Ishikawa (cell line): Measurements from ENCODE around the gene STARD4.

Source experiments
- CEBPB ChIP-seq: IDR thresholded peaks from 2 replicates; pipeline ENCODE4 v1.6.1; 2012
- CREB1 ChIP-seq: IDR thresholded peaks from 2 replicates; pipeline ENCODE4 v1.6.1; 2012; ENCODE audit warnings: low read depth
- EGR1 ChIP-seq: IDR thresholded peaks from 2 replicates; pipeline ENCODE4 v1.6.1; 2012
- EP300 ChIP-seq: IDR thresholded peaks from 2 replicates; pipeline ENCODE4 v1.6.1; 2012; ENCODE audit warnings: borderline replicate concordance
- FOXM1 ChIP-seq: IDR thresholded peaks from 2 replicates; pipeline ENCODE4 v1.6.1; 2012; ENCODE audit warnings: low read depth, borderline replicate concordance
- NFIC ChIP-seq: IDR thresholded peaks from 2 replicates; pipeline ENCODE4 v1.6.1; 2012
- RAD21 ChIP-seq: IDR thresholded peaks from 2 replicates; pipeline ENCODE4 v1.6.1; 2012; ENCODE audit warnings: low read depth
- TAF1 ChIP-seq: IDR thresholded peaks from 2 replicates; pipeline ENCODE4 v1.6.1; 2012; ENCODE audit warnings: low read depth, mild to moderate bottlenecking
- TCF12 ChIP-seq: IDR thresholded peaks from 2 replicates; pipeline ENCODE4 v1.6.1; 2012; ENCODE audit warnings: low read depth
- TEAD4 ChIP-seq: IDR thresholded peaks from 2 replicates; pipeline ENCODE4 v1.6.1; 2012
- USF1 ChIP-seq: IDR thresholded peaks from 2 replicates; pipeline ENCODE4 v1.6.1; 2012
- YY1 ChIP-seq: IDR thresholded peaks from 2 replicates; pipeline ENCODE4 v1.6.1; 2012; ENCODE audit warnings: low read depth
- ZBTB7A ChIP-seq: IDR thresholded peaks from 2 replicates; pipeline ENCODE4 v1.6.1; 2012; ENCODE audit warnings: low read depth
- TF ChIP-seq, protein P1 (sequence below): IDR thresholded peaks from 2 replicates; pipeline ENCODE4 v1.6.1; 2012; ENCODE audit warnings: low read depth, mild to moderate bottlenecking
- TF ChIP-seq, protein P2 (sequence below): IDR thresholded peaks from 2 replicates; pipeline ENCODE4 v1.6.1; 2012

STARD4 gene

DNA sequence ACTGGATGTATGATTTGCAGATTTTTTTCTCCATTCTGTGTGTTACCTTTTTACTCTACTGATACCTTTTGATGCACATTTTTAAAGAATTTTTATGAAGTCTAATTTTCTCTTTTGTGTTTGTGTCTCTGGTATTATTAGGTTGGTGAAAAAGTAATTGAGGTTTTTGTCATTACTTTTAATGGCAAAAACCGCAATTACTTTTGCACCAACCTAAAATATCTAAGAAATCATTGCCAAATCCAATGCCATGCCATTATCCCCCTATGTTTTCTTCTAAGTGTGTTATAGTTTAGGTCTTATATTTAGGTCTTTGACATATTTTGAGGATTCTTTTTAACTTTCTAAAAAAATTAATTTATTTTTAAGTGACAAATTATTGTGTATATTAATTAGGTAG is 43.4 kb upstream of the STARD4 start:
- no peak for TF ChIP-seq FOXM1

DNA sequence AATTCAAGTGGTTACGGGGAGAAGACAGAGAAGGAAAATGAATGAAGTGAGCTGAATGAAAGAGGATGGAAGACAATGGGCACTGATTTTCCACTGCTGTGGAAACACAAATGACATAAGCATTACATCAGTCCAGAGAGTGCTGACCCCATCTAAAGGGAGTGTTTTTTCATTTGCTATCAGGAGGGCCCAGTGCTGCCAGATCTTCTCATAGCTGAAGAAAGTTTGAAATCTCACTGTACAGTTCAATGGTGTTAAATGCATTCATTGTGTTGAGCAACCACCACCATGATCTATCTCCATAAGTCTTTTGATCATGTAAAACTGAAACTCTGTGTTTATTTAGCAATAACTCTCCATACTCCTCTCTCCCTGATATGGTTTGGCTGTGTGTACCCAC is 41.5 kb upstream of the STARD4 start:
- TF ChIP-seq, protein P1, sequence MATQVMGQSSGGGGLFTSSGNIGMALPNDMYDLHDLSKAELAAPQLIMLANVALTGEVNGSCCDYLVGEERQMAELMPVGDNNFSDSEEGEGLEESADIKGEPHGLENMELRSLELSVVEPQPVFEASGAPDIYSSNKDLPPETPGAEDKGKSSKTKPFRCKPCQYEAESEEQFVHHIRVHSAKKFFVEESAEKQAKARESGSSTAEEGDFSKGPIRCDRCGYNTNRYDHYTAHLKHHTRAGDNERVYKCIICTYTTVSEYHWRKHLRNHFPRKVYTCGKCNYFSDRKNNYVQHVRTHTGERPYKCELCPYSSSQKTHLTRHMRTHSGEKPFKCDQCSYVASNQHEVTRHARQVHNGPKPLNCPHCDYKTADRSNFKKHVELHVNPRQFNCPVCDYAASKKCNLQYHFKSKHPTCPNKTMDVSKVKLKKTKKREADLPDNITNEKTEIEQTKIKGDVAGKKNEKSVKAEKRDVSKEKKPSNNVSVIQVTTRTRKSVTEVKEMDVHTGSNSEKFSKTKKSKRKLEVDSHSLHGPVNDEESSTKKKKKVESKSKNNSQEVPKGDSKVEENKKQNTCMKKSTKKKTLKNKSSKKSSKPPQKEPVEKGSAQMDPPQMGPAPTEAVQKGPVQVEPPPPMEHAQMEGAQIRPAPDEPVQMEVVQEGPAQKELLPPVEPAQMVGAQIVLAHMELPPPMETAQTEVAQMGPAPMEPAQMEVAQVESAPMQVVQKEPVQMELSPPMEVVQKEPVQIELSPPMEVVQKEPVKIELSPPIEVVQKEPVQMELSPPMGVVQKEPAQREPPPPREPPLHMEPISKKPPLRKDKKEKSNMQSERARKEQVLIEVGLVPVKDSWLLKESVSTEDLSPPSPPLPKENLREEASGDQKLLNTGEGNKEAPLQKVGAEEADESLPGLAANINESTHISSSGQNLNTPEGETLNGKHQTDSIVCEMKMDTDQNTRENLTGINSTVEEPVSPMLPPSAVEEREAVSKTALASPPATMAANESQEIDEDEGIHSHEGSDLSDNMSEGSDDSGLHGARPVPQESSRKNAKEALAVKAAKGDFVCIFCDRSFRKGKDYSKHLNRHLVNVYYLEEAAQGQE: no peak
- TF ChIP-seq NFIC: no peak

GRCh38 chr5:111552896-111553295 is 40.6 kb upstream of the STARD4 start:
- TF ChIP-seq RAD21 (no peak), USF1 (no peak), FOXM1 (no peak), CREB1 (no peak), CEBPB (no peak), NFIC (no peak), YY1 (no peak), TCF12 (no peak), TAF1 (no peak), EP300 (no peak), EGR1 (no peak), ZBTB7A (no peak), TEAD4 (no peak)
- TF ChIP-seq, protein P2, sequence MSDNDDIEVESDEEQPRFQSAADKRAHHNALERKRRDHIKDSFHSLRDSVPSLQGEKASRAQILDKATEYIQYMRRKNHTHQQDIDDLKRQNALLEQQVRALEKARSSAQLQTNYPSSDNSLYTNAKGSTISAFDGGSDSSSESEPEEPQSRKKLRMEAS: no peak
- TF ChIP-seq, protein P1: no peak

- TF ChIP-seq EP300: no peak
- TF ChIP-seq TEAD4: no peak
- no peak for TF ChIP-seq TAF1
- TF ChIP-seq CEBPB: no peak
- TF ChIP-seq CREB1: no peak
- TF ChIP-seq FOXM1: no peak
- TF ChIP-seq, protein P2: no peak
- TF ChIP-seq NFIC: no peak
- TF ChIP-seq ZBTB7A: no peak
- TF ChIP-seq EGR1: no peak
- TF ChIP-seq TCF12: no peak
- TF ChIP-seq YY1: no peak
- TF ChIP-seq USF1: no peak
- TF ChIP-seq, protein P1: no peak
- TF ChIP-seq RAD21: no peak
Observed at GRCh38 chr5:111552492-111552891, 40.2 kb upstream of the STARD4 start.

DNA sequence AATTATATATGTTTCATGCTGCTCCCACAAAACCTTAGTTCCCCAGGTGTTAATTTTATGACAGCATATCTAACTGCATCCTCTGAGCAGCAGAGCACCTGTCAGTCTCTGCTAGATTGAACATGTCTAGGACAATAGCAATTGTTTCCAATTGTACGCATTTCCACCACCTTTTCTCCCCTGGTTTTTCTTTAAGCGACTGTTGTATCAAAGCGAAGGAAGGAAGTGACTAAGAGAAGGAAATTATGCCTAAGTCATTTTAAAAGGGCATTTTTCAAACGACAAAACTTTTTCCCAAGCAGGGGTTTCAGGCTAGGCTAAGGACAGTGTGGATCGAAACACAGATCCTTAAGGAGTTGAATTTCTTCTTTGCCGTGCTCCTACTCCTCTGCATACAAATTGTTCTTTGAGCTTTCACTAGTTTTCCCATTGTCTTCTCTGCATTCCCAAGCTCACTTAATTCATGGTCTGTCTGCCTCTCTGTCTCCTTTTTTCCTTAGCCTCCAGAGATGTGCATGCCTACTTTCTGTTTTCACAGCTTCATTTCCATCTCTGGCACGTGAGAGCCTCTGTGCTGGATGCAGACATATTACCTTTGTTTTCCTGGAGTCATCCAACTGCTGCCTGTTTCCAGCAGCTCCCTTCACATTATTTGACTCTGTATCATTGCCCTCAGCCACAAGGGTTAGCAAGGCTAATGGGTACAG is 39.4 kb upstream of the STARD4 start:
- TF ChIP-seq TAF1: no peak
- TF ChIP-seq, protein P2: no peak
- no peak for TF ChIP-seq EP300
- no peak for TF ChIP-seq RAD21
- TF ChIP-seq, protein P1: no peak
- no peak for TF ChIP-seq TCF12
- no peak for TF ChIP-seq CREB1
- no peak for TF ChIP-seq TEAD4
- TF ChIP-seq YY1: no peak
- no peak for TF ChIP-seq EGR1
- no peak for TF ChIP-seq ZBTB7A
- no peak for TF ChIP-seq NFIC
- no peak for TF ChIP-seq CEBPB
